Measurements from ENCODE around the gene NUCB1.
A peak's percentile ranks its signal among the peaks of the same experiment; 100 is the strongest.
"Not testable (repeated sequence)": the region's sequence is repeated elsewhere in the genome, so short reads cannot be mapped to it uniquely, and the experiment has no call there.

NUCB1 gene

GRCh38 chr19:48906324-48906723 lies 6.2 kb downstream of the NUCB1 start:
- no peak for DNase-seq

- no peak for DNase-seq
These were observed 7.6 kb downstream of the NUCB1 start for GRCh38 chr19:48907671-48908070.

GRCh38 chr19:48909424-48910077 lies 9.4 kb downstream of the NUCB1 start:
- not testable (repeated sequence) for DNase-seq

GRCh38 chr19:48910803-48911202 lies 10.7 kb downstream of the NUCB1 start:
- no peak for DNase-seq

- no peak for DNase-seq
These were observed 13.2 kb downstream of the NUCB1 start for GRCh38 chr19:48913114-48913889.

- no peak for DNase-seq
These were observed 14.1 kb downstream of the NUCB1 start for GRCh38 chr19:48914181-48914580.

- no peak for DNase-seq
These were observed 15.6 kb downstream of the NUCB1 start for GRCh38 chr19:48915757-48916156.

GRCh38 chr19:48918071-48918470 lies 18.0 kb downstream of the NUCB1 start:
- DNase-seq, result no peak

- DNase-seq, result no peak
These were observed 18.7 kb downstream of the NUCB1 start for GRCh38 chr19:48918801-48919247.

- not testable (repeated sequence) for DNase-seq
These were observed 19.2 kb downstream of the NUCB1 start for GRCh38 chr19:48919271-48919670.

GRCh38 chr19:48920949-48921348 lies 20.8 kb downstream of the NUCB1 start:
- DNase-seq, result no peak

GRCh38 chr19:48921721-48922500 lies 21.8 kb downstream of the NUCB1 start:
- no peak for DNase-seq

GRCh38 chr19:48922548-48923490 lies 22.7 kb downstream of the NUCB1 start:
- DNase-seq, result no peak

GRCh38 chr19:48925240-48925843 lies 25.2 kb downstream of the NUCB1 start:
- no peak for DNase-seq

- not testable (repeated sequence) for DNase-seq
These were observed 25.8 kb downstream of the NUCB1 start for GRCh38 chr19:48925890-48926289.

GRCh38 chr19:48926909-48927308 lies 26.8 kb downstream of the NUCB1 start:
- DNase-seq, result peak; percentile 11 to 44

GRCh38 chr19:48927692-48928091 lies 27.6 kb downstream of the NUCB1 start:
- DNase-seq, result not testable (repeated sequence)

- DNase-seq, result no peak
These were observed 28.3 kb downstream of the NUCB1 start for GRCh38 chr19:48928164-48929025.

GRCh38 chr19:48933382-48933932 lies 33.3 kb downstream of the NUCB1 start, which contains the start of gene DHDH:
DHDH (plus strand) TSS chr19:48933699; CDS start chr19:48933722, 23 bp downstream.
- DNase-seq, result peak; percentile 41 to 48

GRCh38 chr19:48934837-48935236 lies 34.7 kb downstream of the NUCB1 start:
- no peak for DNase-seq
